ENCODE data around the gene CDC42EP5. TPM values are rescaled to one million over a fixed set of nuclear protein-coding genes. Genes with fewer than 3 reads are reported as not detected.
"Not testable (repeated sequence)": the region's sequence is repeated elsewhere in the genome, so short reads cannot be mapped to it uniquely, and the experiment has no call there.

Gene CDC42EP5
- total and polyA plus RNA-seq, 7 donors: 1.1 to 7.4 (median 5.0) TPM

GRCh38 chr19:54517483-54517882 is 44.4 kb upstream of the CDC42EP5 start:
- TF ChIP-seq CTCF (IDR thresholded peaks at IDR 0.05): no peak
- intact Hi-C loops (cut with DNase I): no loop called here
- no peak for ATAC-seq
- no peak overlapping the region for H3K27ac ChIP-seq
- 1% methylated on average over 4 of the region's 4 CpGs for WGBS, 3 donors
- peaks cover 0 to 4% (median 0%) of the 10 kb centered on the region in 3 donors for H3K27me3 ChIP-seq (ENCODE audit: insufficient read depth in 3 of 3, low read length in 2 of 3)
- peak in 1 of 2 donors; percentile 35 for DNase-seq
- H3K4me3 ChIP-seq: no peak overlapping the region
- H3K36me3 ChIP-seq (ENCODE audit: insufficient read depth in 1 of 2, low read depth in 1 of 2): no peaks in the 10 kb centered on the region
- no peaks in the 10 kb centered on the region for H3K4me1 ChIP-seq
- H3K9me3 ChIP-seq: no peaks in the 10 kb centered on the region

- no peaks in the 10 kb centered on the region for H3K36me3 ChIP-seq (ENCODE audit: insufficient read depth in 1 of 2, low read depth in 1 of 2)
- 43 to 55% (median 52%) methylated on average over 3 of the region's 3 CpGs for WGBS, 3 donors
- no peak overlapping the region for H3K27ac ChIP-seq
- H3K4me1 ChIP-seq: no peaks in the 10 kb centered on the region
- DNase-seq (no peak), ATAC-seq (no peak)
- no peaks in the 10 kb centered on the region for H3K9me3 ChIP-seq
- TF ChIP-seq CTCF (IDR thresholded peaks at IDR 0.05): no peak
- peaks cover 0 to 4% (median 0%) of the 10 kb centered on the region in 3 donors for H3K27me3 ChIP-seq (ENCODE audit: insufficient read depth in 3 of 3, low read length in 2 of 3)
- H3K4me3 ChIP-seq: no peak overlapping the region
- intact Hi-C loops (cut with DNase I): no loop called here
Measured at GRCh38 chr19:54515156-54515555, 42.1 kb upstream of the CDC42EP5 start.

GRCh38 chr19:54509200-54509940 is 36.3 kb upstream of the CDC42EP5 start:
- intact Hi-C loops (cut with DNase I); H3K4me1 ChIP-seq; H3K9me3 ChIP-seq; H3K27ac ChIP-seq; H3K27me3 ChIP-seq (ENCODE audit: insufficient read depth in 3 of 3, low read length in 2 of 3); H3K4me3 ChIP-seq; DNase-seq; ATAC-seq; H3K36me3 ChIP-seq (ENCODE audit: insufficient read depth in 1 of 2, low read depth in 1 of 2): not testable (repeated sequence)
- 59 to 72% (median 61%) methylated on average over 6 to 9 of the region's 21 CpGs for WGBS, 3 donors

DNA sequence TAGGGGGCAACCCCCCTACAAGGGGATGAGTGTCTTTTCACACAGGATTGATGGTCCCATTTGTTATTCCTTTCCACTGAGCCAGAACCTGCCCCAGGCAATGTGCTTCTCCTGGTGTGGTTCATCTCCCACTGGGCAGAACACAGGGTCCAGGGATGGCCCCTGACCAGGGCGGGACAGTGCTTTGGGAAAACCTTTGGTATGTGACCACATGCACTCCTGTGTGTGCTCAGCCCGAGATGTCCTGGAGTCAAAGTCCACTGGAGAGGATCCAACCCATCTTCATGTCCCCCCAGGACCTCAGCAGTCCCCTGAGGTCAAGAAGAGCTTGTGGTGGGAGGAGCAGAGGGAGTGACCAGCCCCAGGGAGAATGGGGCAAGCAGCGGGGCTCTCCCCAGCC is 35.4 kb upstream of the CDC42EP5 start:
- ATAC-seq; intact Hi-C loops (cut with DNase I): not testable (repeated sequence)

DNA sequence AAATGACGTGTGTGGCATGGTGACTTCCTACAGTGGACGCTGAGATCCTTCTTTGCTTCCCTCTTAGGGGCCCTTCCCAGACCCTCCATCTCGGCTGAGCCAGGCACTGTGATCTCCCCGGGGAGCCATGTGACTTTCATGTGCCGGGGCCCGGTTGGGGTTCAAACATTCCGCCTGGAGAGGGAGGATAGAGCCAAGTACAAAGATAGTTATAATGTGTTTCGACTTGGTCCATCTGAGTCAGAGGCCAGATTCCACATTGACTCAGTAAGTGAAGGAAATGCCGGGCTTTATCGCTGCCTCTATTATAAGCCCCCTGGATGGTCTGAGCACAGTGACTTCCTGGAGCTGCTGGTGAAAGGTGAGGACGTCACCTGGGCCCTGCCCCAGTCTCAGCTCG is 34.7 kb upstream of the CDC42EP5 start:
- intact Hi-C loops (cut with DNase I): no loop called here
- Histone ChIP-seq H3K4me3 (no peak overlapping the region), H3K9me3 (no peaks in the 10 kb centered on the region), H3K27ac (no peak overlapping the region), H3K36me3 (ENCODE audit: insufficient read depth in 1 of 2, low read depth in 1 of 2) (no peaks in the 10 kb centered on the region), H3K27me3 (ENCODE audit: insufficient read depth in 3 of 3, low read length in 2 of 3) (no peaks in the 10 kb centered on the region), H3K4me1 (no peaks in the 10 kb centered on the region)
- DNase-seq: no peak
- WGBS, 3 donors: 40 to 45% (median 43%) methylated on average over 12 of the region's 12 CpGs
- no peak for TF ChIP-seq CTCF (IDR thresholded peaks at IDR 0.05)
- ATAC-seq: no peak

More for the DNA sequence above, 35.4 kb upstream of the CDC42EP5 start:
- not testable (repeated sequence) for H3K36me3 ChIP-seq (ENCODE audit: insufficient read depth in 1 of 2, low read depth in 1 of 2); H3K9me3 ChIP-seq; H3K4me3 ChIP-seq; H3K4me1 ChIP-seq; H3K27me3 ChIP-seq (ENCODE audit: insufficient read depth in 3 of 3, low read length in 2 of 3); DNase-seq; H3K27ac ChIP-seq
- 47 to 84% (median 61%) methylated on average over 2 of the region's 3 CpGs for WGBS, 3 donors

- H3K36me3 ChIP-seq (ENCODE audit: insufficient read depth in 1 of 2, low read depth in 1 of 2); H3K4me1 ChIP-seq; DNase-seq; ATAC-seq; H3K27me3 ChIP-seq (ENCODE audit: insufficient read depth in 3 of 3, low read length in 2 of 3); H3K27ac ChIP-seq; H3K4me3 ChIP-seq; intact Hi-C loops (cut with DNase I); H3K9me3 ChIP-seq: not testable (repeated sequence)
- 60 to 65% (median 63%) methylated on average over 8 to 11 of the region's 15 CpGs for WGBS, 3 donors
Measured at GRCh38 chr19:54507038-54507717, 34.1 kb upstream of the CDC42EP5 start.
